Naive thymus-derived CD4-positive, alpha-beta T cell (primary cell): ENCODE results near the gene CRKL. TPM values are rescaled to one million over a fixed set of nuclear protein-coding genes. Genes with fewer than 3 reads are reported as not detected.
A peak's percentile ranks its signal among the peaks of the same experiment; 100 is the strongest.

Experiments used
- ATAC-seq: fragments of 150-1000 bp; cut with Tn5 transposase; 2 replicates; pipeline ENCODE4 v1.10.0; 2021; ENCODE audit warnings: mild to moderate bottlenecking, moderate library complexity
- CTCF ChIA-PET: fragments of 350-600 bp; sonication (Branson Sonifier 250); formaldehyde crosslinking; loops from one replicate; lab custom pipeline; 2021; ENCODE audit warnings: antibody characterized with exemption; lab: Charles Lee
- POLR2A ChIA-PET: fragments of 350-600 bp; sonication (Branson Sonifier 250); formaldehyde crosslinking; loops from one replicate; lab custom pipeline; 2021; ENCODE audit warnings: antibody characterized with exemption, inconsistent platforms; lab: Charles Lee
- DNase-seq, 9 donors: peaks; one replicate each; pipeline versions ENCODE4 v3.0.0 to v3.0.0-alpha.2; 2020 to 2022; ENCODE audit warnings: mixed read lengths in 1 of 9
- H3K27ac ChIP-seq: one replicate; pipeline ENCODE4 v1.7.0; 2013; ENCODE audit warnings: mild to moderate bottlenecking, low read depth, low read length, moderate library complexity
- H3K27me3 ChIP-seq, 2 donors: one replicate each; pipeline ENCODE4 v1.7.0; 2013; ENCODE audit warnings: low read length in 2 of 2, mild to moderate bottlenecking in 2 of 2, moderate library complexity in 2 of 2; ENCODE audit not compliant: control insufficient read depth in 2 of 2, insufficient read depth in 2 of 2
- H3K36me3 ChIP-seq, 3 experiments: 1 replicate in 2 of 3; 2 replicates in 1 of 3; pipeline ENCODE4 v1.7.0; 2013; ENCODE audit warnings: low read length in 3 of 3, mild to moderate bottlenecking in 3 of 3, moderate library complexity in 1 of 3; ENCODE audit not compliant: insufficient read depth in 3 of 3, control insufficient read depth in 2 of 3
- H3K4me1 ChIP-seq, 2 donors: one replicate each; pipeline ENCODE4 v1.7.0; 2013; ENCODE audit warnings: low read length in 2 of 2, mild to moderate bottlenecking in 2 of 2, moderate library complexity in 1 of 2; ENCODE audit not compliant: control insufficient read depth in 2 of 2, insufficient read depth in 2 of 2
- H3K4me3 ChIP-seq: 2 replicates; pipeline ENCODE4 v1.7.0; 2013; ENCODE audit warnings: mild to moderate bottlenecking, low read length
- H3K9me3 ChIP-seq, 3 experiments: 1 replicate in 2 of 3; 2 replicates in 1 of 3; pipeline ENCODE4 v1.7.0; 2013; ENCODE audit warnings: low read length in 3 of 3; ENCODE audit not compliant: control insufficient read depth in 2 of 3
- H3K27ac Mint-ChIP-seq, 9 donors: one replicate each; pipeline ENCODE4 v1.8.0; 2020 to 2022; ENCODE audit warnings: mixed read lengths in 9 of 9, mild to moderate bottlenecking in 8 of 9, moderate library complexity in 5 of 9, inconsistent platforms in 2 of 9
- H3K27me3 Mint-ChIP-seq, 5 donors: one replicate each; pipeline ENCODE4 v1.8.0; 2021 to 2022; ENCODE audit warnings: mixed read lengths in 5 of 5, mild to moderate bottlenecking in 1 of 5
- H3K36me3 Mint-ChIP-seq, 5 donors: one replicate each; pipeline ENCODE4 v1.8.0; 2020 to 2022; ENCODE audit warnings: mixed read lengths in 5 of 5, mild to moderate bottlenecking in 3 of 5, inconsistent platforms in 1 of 5
- H3K4me1 Mint-ChIP-seq, 7 donors: one replicate each; pipeline ENCODE4 v1.8.0; 2020 to 2022; ENCODE audit warnings: mixed read lengths in 7 of 7, mild to moderate bottlenecking in 3 of 7, inconsistent platforms in 1 of 7
- H3K4me3 Mint-ChIP-seq, 10 donors: one replicate each; pipeline ENCODE4 v1.8.0; 2020 to 2022; ENCODE audit warnings: mild to moderate bottlenecking in 10 of 10, mixed read lengths in 10 of 10, moderate library complexity in 6 of 10, inconsistent platforms in 2 of 10
- H3K9me3 Mint-ChIP-seq, 11 donors: one replicate each; pipeline ENCODE4 v1.8.0; 2020 to 2022; ENCODE audit warnings: mixed read lengths in 11 of 11, mild to moderate bottlenecking in 4 of 11, inconsistent platforms in 1 of 11, moderate library complexity in 1 of 11
- intact Hi-C, 2 donors: fragments of 100-400 bp; cut with micrococcal nuclease; formaldehyde crosslinking; loops; one replicate each; pipeline ENCODE4 v1.15.1; 2023
- polyA plus RNA-seq, 2 donors: library from polyadenylated mRNA; unstranded; fragments of 300-500 nt; fragmentation: Illumina TruSeq; gene quantifications; one replicate each; pipeline ENCODE4 v1.2.3, GENCODE V29; 2021
- total RNA-seq, 6 experiments: library from RNA in 5 of 6; stranded (reverse) in 5 of 6; gene quantifications; 1 replicate in 5 of 6; 2 replicates in 1 of 6; pipeline ENCODE4 v1.2.3 and lab custom pipeline; 2021 to 2026

The CRKL gene
- total and polyA plus RNA-seq, 7 experiments from 2014 or later, result 38.9 to 82.7 (median 65.8) TPM

GRCh38 chr22:20979243-20979809, 62.1 kb downstream of the CRKL start:
- Histone ChIP-seq H3K36me3 (peaks cover 0 to 5% (median 0%) of the 10 kb centered on the region in 3 experiments), H3K27ac (peak overlapping the region; percentile 3), H3K4me1 (peaks cover 15 to 32% of the 10 kb centered on the region in 2 donors), H3K27me3 (no peaks in the 10 kb centered on the region), H3K4me3 (no peak overlapping the region), H3K9me3 (peaks cover 0 to 8% (median 0%) of the 10 kb centered on the region in 3 experiments)
- ChIA-PET POLR2A (interaction anchor here (5.2 kb wide), 1 partner anchor 23 kb away, joined by 59 read pairs; the partner anchor contains the start of gene THAP7), CTCF (no interaction called here)
- peak in 8 of 9 donors; percentile 44 to 86 (median 66) for DNase-seq
- Mint-ChIP-seq H3K36me3 (peaks cover 0 to 5% (median 0%) of the 10 kb centered on the region in 5 donors), H3K27me3 (no peaks in the 10 kb centered on the region), H3K27ac (peak overlapping the region; percentile 61 to 94 (median 89)), H3K4me3 (peak overlapping the region; percentile 69 to 97 (median 80)), H3K9me3 (peaks cover 0 to 8% (median 0%) of the 10 kb centered on the region in 11 donors), H3K4me1 (peaks cover 29 to 47% (median 38%) of the 10 kb centered on the region in 7 donors)
- intact Hi-C loops, result no loop called here
- ATAC-seq, result peak; percentile 84

- no peak for DNase-seq
- Mint-ChIP-seq H3K36me3 (peaks cover 0 to 5% (median 0%) of the 10 kb centered on the region in 5 donors), H3K27me3 (no peaks in the 10 kb centered on the region), H3K9me3 (peaks cover 0 to 8% (median 0%) of the 10 kb centered on the region in 11 donors), H3K27ac (peak overlapping the region in 7 of 9 donors; percentile 35 to 93 (median 89)), H3K4me3 (peak overlapping the region in 9 of 10 donors; percentile 14 to 97 (median 63)), H3K4me1 (peaks cover 29 to 47% (median 38%) of the 10 kb centered on the region in 7 donors)
- POLR2A ChIA-PET, result interaction anchor here (5.2 kb wide), 1 partner anchor 22 kb away, joined by 59 read pairs; the partner anchor contains the start of gene THAP7
- ATAC-seq, result no peak
- CTCF ChIA-PET, result no interaction called here
- H3K27ac ChIP-seq, result peak overlapping the region; percentile 3
- H3K36me3 ChIP-seq, result peaks cover 0 to 5% (median 0%) of the 10 kb centered on the region in 3 experiments
- intact Hi-C loops, result loop anchor here in 1 of 2 donors (10.0 kb wide), 1 partner anchor 865 kb away; no protein-coding TSS in a partner anchor
- H3K4me1 ChIP-seq, result peaks cover 15 to 32% of the 10 kb centered on the region in 2 donors
- peaks cover 0 to 8% (median 0%) of the 10 kb centered on the region in 3 experiments for H3K9me3 ChIP-seq
- H3K27me3 ChIP-seq, result no peaks in the 10 kb centered on the region
- H3K4me3 ChIP-seq, result no peak overlapping the region
Observed at GRCh38 chr22:20979940-20980453, 62.8 kb downstream of the CRKL start.

- DNase-seq (no peak), ATAC-seq (no peak)
- intact Hi-C loops, result loop anchor here in 1 of 2 donors (10.0 kb wide), 1 partner anchor 864 kb away; no protein-coding TSS in a partner anchor
- Histone ChIP-seq H3K4me1 (peaks cover 15 to 32% of the 10 kb centered on the region in 2 donors), H3K4me3 (no peak overlapping the region), H3K27ac (peak overlapping the region; percentile 84), H3K27me3 (no peaks in the 10 kb centered on the region), H3K9me3 (peaks cover 0 to 8% (median 0%) of the 10 kb centered on the region in 3 experiments), H3K36me3 (peaks cover 0 to 8% (median 0%) of the 10 kb centered on the region in 3 experiments)
- peak overlapping the region in 6 of 9 donors; percentile 47 to 95 (median 92) for H3K27ac Mint-ChIP-seq
- POLR2A ChIA-PET, result interaction anchor here (0.7 to 5.2 kb wide), 2 partner anchors 22 to 110 kb away, joined by 3 to 59 read pairs; partner anchors contain the start of gene THAP7
- H3K36me3 Mint-ChIP-seq, result peaks cover 0 to 5% (median 0%) of the 10 kb centered on the region in 5 donors
- H3K4me3 Mint-ChIP-seq, result peak overlapping the region in 8 of 10 donors; percentile 14 to 97 (median 80)
- H3K9me3 Mint-ChIP-seq, result peaks cover 0 to 8% (median 0%) of the 10 kb centered on the region in 11 donors
- H3K27me3 Mint-ChIP-seq, result no peaks in the 10 kb centered on the region
- CTCF ChIA-PET, result interaction anchor here (0.6 kb wide), 1 partner anchor 21 kb away, joined by 3 read pairs; no protein-coding TSS in a partner anchor
- peaks cover 29 to 47% (median 38%) of the 10 kb centered on the region in 7 donors for H3K4me1 Mint-ChIP-seq
Observed at GRCh38 chr22:20980523-20980922, 63.3 kb downstream of the CRKL start.

- Mint-ChIP-seq H3K27ac (peak overlapping the region; percentile 86 to 97 (median 92)), H3K9me3 (peaks cover 0 to 8% (median 0%) of the 10 kb centered on the region in 11 donors), H3K4me1 (peaks cover 30 to 47% (median 38%) of the 10 kb centered on the region in 7 donors), H3K27me3 (no peaks in the 10 kb centered on the region), H3K4me3 (peak overlapping the region; percentile 89 to 97 (median 93)), H3K36me3 (peaks cover 0 to 7% (median under 1%) of the 10 kb centered on the region in 5 donors)
- intact Hi-C loops, result loop anchor here in 1 of 2 donors (10.0 kb wide), 1 partner anchor 864 kb away; no protein-coding TSS in a partner anchor
- POLR2A ChIA-PET, result interaction anchor here (0.7 to 5.2 kb wide), 5 partner anchors 9 to 124 kb away, joined by 3 to 59 read pairs (median 5); partner anchors contain the start of gene THAP7
- peaks cover 15 to 32% of the 10 kb centered on the region in 2 donors for H3K4me1 ChIP-seq
- no peaks in the 10 kb centered on the region for H3K27me3 ChIP-seq
- H3K9me3 ChIP-seq, result peaks cover 0 to 8% (median 0%) of the 10 kb centered on the region in 3 experiments
- CTCF ChIA-PET, result interaction anchor here (0.6 to 1.3 kb wide), 2 partner anchors 21 to 64 kb away, joined by 3 to 4 read pairs; partner anchors contain the start of gene CRKL
- ATAC-seq, result no peak
- peaks cover 0 to 14% (median 0%) of the 10 kb centered on the region in 3 experiments for H3K36me3 ChIP-seq
- peak overlapping the region; percentile 80 for H3K4me3 ChIP-seq
- DNase-seq, result no peak
- peak overlapping the region; percentile 84 for H3K27ac ChIP-seq
Observed at GRCh38 chr22:20980938-20981722, 63.9 kb downstream of the CRKL start.

GRCh38 chr22:20981787-20982562, 64.8 kb downstream of the CRKL start, which contains the start of gene LZTR1:
TSS of gene LZTR1 (plus strand) at chr22:20982297. CDS start at chr22:20982372, 75 bp downstream.
- H3K4me1 Mint-ChIP-seq, result peaks cover 33 to 50% (median 43%) of the 10 kb centered on the region in 7 donors
- peak within 1 kb of the TSS; percentile 89 to 97 (median 93) for H3K4me3 Mint-ChIP-seq
- H3K27ac Mint-ChIP-seq, result peak within 1 kb of the TSS; percentile 86 to 97 (median 92)
- Histone ChIP-seq H3K36me3 (peaks cover 0 to 14% (median 0%) of the 10 kb centered on the region in 3 experiments), H3K9me3 (peaks cover 0 to 8% (median 0%) of the 10 kb centered on the region in 3 experiments), H3K27ac (peak within 1 kb of the TSS; percentile 84), H3K4me1 (peaks cover 15 to 32% of the 10 kb centered on the region in 2 donors), H3K27me3 (no peaks in the 10 kb centered on the region), H3K4me3 (peak within 1 kb of the TSS; percentile 80)
- no peaks in the 10 kb centered on the region for H3K27me3 Mint-ChIP-seq
- ChIA-PET POLR2A (interaction anchor here (0.6 to 5.2 kb wide), 9 partner anchors 8 to 125 kb away, joined by 3 to 59 read pairs (median 4); partner anchors contain the start of gene THAP7), CTCF (interaction anchor here (0.6 to 1.3 kb wide), 2 partner anchors 65 to 146 kb away, joined by 3 to 4 read pairs; partner anchors contain the start of gene CRKL)
- DNase-seq, result peak; percentile 47 to 80 (median 63)
- H3K36me3 Mint-ChIP-seq, result peaks cover 0 to 13% (median 7%) of the 10 kb centered on the region in 5 donors
- H3K9me3 Mint-ChIP-seq, result peaks cover 0 to 8% (median 0%) of the 10 kb centered on the region in 11 donors
- peak; percentile 86 for ATAC-seq
- intact Hi-C loops, result loop anchor here (1.0 to 10.0 kb wide), 4 partner anchors 19 to 863 kb away; partner anchors contain the start of genes CRKL (in 1 of the 2) and THAP7 (in 1 of the 2)
